Natural killer cell (primary cell): ENCODE data around the gene ZNF639. TPM values are rescaled to one million over a fixed set of nuclear protein-coding genes. Genes with fewer than 3 reads are reported as not detected.

Source experiments
- ATAC-seq, 3 donors: fragments of 150-1000 bp in 2 of 3; fragments of 200-7000 bp in 1 of 3; cut with Tn5 transposase; 1 replicate in 1 of 3; 2 replicates in 2 of 3; pipeline ENCODE4 v1.10.0; 2021; ENCODE audit warnings: mild to moderate bottlenecking in 2 of 3, moderate library complexity in 2 of 3
- DNase-seq, 2 donors: peaks; one replicate each; pipeline versions ENCODE4 v3.0.0 to v3.0.0-alpha.2; 2013 to 2021; ENCODE audit warnings: mixed read lengths in 1 of 2
- H3K27ac ChIP-seq: one replicate; pipeline ENCODE4 v1.5.1; 2013; ENCODE audit warnings: mild to moderate bottlenecking, low read length
- H3K27me3 ChIP-seq: one replicate; pipeline ENCODE4 v1.6.1; 2013; ENCODE audit warnings: low read length; ENCODE audit not compliant: control insufficient read depth, insufficient read depth
- H3K36me3 ChIP-seq: one replicate; pipeline ENCODE4 v1.6.1; 2013; ENCODE audit warnings: low read length; ENCODE audit not compliant: control insufficient read depth, insufficient read depth
- H3K4me1 ChIP-seq: one replicate; pipeline ENCODE4 v1.6.1; 2013; ENCODE audit warnings: low read length; ENCODE audit not compliant: control insufficient read depth, insufficient read depth
- H3K4me3 ChIP-seq: one replicate; pipeline ENCODE4 v1.5.1; 2013; ENCODE audit warnings: low read length
- H3K9me3 ChIP-seq: one replicate; pipeline ENCODE4 v1.6.1; 2013; ENCODE audit warnings: low read length; ENCODE audit not compliant: control insufficient read depth, insufficient read depth
- H3K27ac Mint-ChIP-seq, 2 donors: one replicate each; pipeline ENCODE4 v1.8.0; 2022; ENCODE audit warnings: mild to moderate bottlenecking in 2 of 2, mixed read lengths in 2 of 2, moderate library complexity in 1 of 2
- H3K27me3 Mint-ChIP-seq, 2 donors: one replicate each; pipeline ENCODE4 v1.8.0; 2022; ENCODE audit warnings: low read depth in 2 of 2, mixed read lengths in 2 of 2
- H3K36me3 Mint-ChIP-seq: one replicate; pipeline ENCODE4 v1.8.0; 2022; ENCODE audit warnings: mixed read lengths
- H3K4me1 Mint-ChIP-seq, 2 donors: one replicate each; pipeline ENCODE4 v1.8.0; 2022; ENCODE audit warnings: mixed read lengths in 2 of 2
- H3K4me3 Mint-ChIP-seq: one replicate; pipeline ENCODE4 v1.8.0; 2022; ENCODE audit warnings: mild to moderate bottlenecking, moderate library complexity, mixed read lengths
- H3K9me3 Mint-ChIP-seq, 2 donors: one replicate each; pipeline ENCODE4 v1.8.0; 2022; ENCODE audit warnings: mixed read lengths in 2 of 2
- WGBS: methylation state at CpG from one replicate; pipeline ENCODE4 v1.1.7; 2013; ENCODE audit warnings: missing lambda C conversion rate; ENCODE audit not compliant: insufficient coverage; 5-methylcytosine and 5-hydroxymethylcytosine counted together
- intact Hi-C: fragments of 100-400 bp; cut with micrococcal nuclease; formaldehyde crosslinking; loops from one replicate; pipeline ENCODE4 v1.14.2; 2022
- total RNA-seq, 4 donors: library from RNA; stranded (reverse); fragments of 120-200 nt in 1 of 4; gene quantifications; one replicate each; pipeline versions ENCODE4 v1.2.3 to v1.2.4, GENCODE V29; 2013 to 2022
- TF ChIP-seq, protein P1 (sequence below): fragments of 200-600 bp; IDR thresholded peaks from one replicate; pipeline ENCODE4 v1.8.0; 2022; ENCODE audit warnings: antibody characterized with exemption

Gene ZNF639
- total RNA-seq, 3 donors from 2014 or later (not counting 1 experiment from before 2014, with no cell fraction given): 51.8 to 54.5 (median 53.5) TPM

DNA sequence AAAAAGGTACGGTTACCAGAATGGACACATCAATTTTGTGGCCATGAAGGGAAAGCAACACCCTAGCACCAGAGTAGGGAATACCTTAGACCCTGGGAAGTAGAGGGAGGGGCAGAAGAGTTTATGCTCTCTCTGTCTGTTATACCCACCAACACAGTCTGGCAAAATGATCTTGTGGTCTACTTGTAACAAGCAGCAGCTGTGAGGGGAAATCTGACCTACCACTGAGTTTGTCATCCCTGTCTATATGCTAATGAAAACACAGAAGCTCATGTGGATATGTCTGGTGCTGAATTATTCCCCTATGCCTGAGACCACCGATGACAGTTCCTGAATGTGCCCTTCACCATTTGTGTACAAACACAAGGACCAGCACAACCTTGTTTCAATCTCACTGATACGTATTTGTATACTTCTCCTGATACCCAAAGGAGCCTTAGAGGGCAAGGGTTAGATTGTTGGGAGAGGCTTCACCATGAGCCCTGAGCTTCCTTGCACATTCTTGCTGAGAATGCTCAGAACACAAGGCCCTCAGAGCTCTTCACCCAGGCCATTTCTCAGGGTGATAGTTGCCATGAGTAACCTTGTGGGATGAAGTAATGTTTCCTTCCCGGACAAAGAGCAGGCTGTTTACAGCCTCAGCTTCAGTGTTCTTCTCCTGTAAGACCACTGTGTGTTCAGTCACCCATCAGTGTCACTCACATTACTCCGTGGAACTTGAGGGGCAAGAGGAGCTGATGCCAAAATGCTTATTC, 24.7 kb upstream of the ZNF639 start:
- Mint-ChIP-seq H3K27ac (no peak overlapping the region), H3K36me3 (no peaks in the 10 kb centered on the region), H3K9me3 (no peaks in the 10 kb centered on the region), H3K4me1 (no peaks in the 10 kb centered on the region), H3K27me3 (peaks cover 14 to 26% of the 10 kb centered on the region in 2 donors), H3K4me3 (no peak overlapping the region)
- Histone ChIP-seq H3K9me3 (no peaks in the 10 kb centered on the region), H3K27ac (no peak overlapping the region), H3K27me3 (no peaks in the 10 kb centered on the region), H3K4me3 (no peak overlapping the region), H3K4me1 (no peaks in the 10 kb centered on the region), H3K36me3 (no peaks in the 10 kb centered on the region)
- WGBS: 88% methylated on average over 5 of the region's 5 CpGs
- intact Hi-C loops: no loop called here
- TF ChIP-seq, protein P1, sequence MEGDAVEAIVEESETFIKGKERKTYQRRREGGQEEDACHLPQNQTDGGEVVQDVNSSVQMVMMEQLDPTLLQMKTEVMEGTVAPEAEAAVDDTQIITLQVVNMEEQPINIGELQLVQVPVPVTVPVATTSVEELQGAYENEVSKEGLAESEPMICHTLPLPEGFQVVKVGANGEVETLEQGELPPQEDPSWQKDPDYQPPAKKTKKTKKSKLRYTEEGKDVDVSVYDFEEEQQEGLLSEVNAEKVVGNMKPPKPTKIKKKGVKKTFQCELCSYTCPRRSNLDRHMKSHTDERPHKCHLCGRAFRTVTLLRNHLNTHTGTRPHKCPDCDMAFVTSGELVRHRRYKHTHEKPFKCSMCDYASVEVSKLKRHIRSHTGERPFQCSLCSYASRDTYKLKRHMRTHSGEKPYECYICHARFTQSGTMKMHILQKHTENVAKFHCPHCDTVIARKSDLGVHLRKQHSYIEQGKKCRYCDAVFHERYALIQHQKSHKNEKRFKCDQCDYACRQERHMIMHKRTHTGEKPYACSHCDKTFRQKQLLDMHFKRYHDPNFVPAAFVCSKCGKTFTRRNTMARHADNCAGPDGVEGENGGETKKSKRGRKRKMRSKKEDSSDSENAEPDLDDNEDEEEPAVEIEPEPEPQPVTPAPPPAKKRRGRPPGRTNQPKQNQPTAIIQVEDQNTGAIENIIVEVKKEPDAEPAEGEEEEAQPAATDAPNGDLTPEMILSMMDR: no peak
- no peak for DNase-seq
- no peak for ATAC-seq

DNA sequence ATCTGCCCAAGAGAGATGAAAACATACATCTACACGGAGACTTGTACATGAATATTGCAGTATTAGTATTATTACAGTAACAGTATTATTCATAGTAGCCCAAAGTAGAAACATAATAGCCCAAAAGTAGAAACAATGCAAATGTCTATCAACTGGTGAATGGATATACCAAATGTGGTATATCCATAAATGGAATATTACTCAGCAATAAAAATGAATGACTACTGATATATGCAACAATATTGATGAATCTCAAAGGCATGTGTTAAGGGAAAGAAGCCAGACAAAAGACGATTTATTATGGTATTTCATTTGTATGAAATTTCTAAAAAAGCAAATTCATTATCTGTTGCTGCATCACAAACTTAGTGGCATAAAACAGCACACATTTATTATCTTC, 23.5 kb upstream of the ZNF639 start:
- Histone ChIP-seq H3K27ac (no peak overlapping the region), H3K4me3 (no peak overlapping the region), H3K27me3 (no peaks in the 10 kb centered on the region), H3K9me3 (no peaks in the 10 kb centered on the region), H3K36me3 (no peaks in the 10 kb centered on the region), H3K4me1 (no peaks in the 10 kb centered on the region)
- ATAC-seq: no peak
- no peaks in the 10 kb centered on the region for H3K36me3 Mint-ChIP-seq
- H3K27me3 Mint-ChIP-seq: peaks cover 12 to 34% of the 10 kb centered on the region in 2 donors
- no peak overlapping the region for H3K4me3 Mint-ChIP-seq
- no peaks in the 10 kb centered on the region for H3K4me1 Mint-ChIP-seq
- TF ChIP-seq, protein P1: no peak
- no peak for DNase-seq
- H3K27ac Mint-ChIP-seq: no peak overlapping the region
- WGBS: no CpG with 5 or more reads among the region's 2 CpGs
- intact Hi-C loops: no loop called here
- H3K9me3 Mint-ChIP-seq: no peaks in the 10 kb centered on the region

DNA sequence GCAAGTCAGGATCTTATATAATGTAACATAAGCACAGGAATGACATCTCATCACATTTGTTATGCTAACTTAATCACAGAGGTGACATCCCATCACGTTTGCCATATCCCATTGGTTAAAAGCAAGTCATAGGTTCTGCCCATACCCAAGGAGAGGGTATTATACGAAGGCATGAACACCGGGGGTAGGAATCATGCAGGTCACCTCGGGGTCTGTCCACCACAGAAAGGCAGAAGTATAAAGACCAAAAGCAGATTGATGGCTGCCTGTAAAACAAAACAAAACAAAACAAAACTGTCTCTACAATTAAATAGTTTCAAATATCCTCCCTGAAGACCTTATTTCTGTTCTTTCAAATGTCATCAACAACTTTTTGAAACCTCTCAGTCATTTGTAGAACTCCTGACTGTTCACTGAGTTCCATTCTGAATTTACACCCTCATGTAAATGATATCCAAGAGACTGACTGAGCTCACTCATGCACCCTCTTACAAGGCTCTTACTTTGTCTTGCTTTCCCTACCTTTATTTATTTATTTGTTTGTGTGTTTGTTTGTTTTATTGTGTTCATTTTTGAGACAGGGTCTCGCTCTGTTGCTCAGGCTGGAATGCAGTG, 22.7 kb upstream of the ZNF639 start:
- Histone ChIP-seq H3K4me1 (no peaks in the 10 kb centered on the region), H3K27ac (no peak overlapping the region), H3K27me3 (no peaks in the 10 kb centered on the region), H3K4me3 (no peak overlapping the region), H3K36me3 (no peaks in the 10 kb centered on the region), H3K9me3 (no peaks in the 10 kb centered on the region)
- Mint-ChIP-seq H3K36me3 (no peaks in the 10 kb centered on the region), H3K27ac (no peak overlapping the region), H3K9me3 (no peaks in the 10 kb centered on the region), H3K4me3 (no peak overlapping the region), H3K27me3 (peaks cover 12 to 37% of the 10 kb centered on the region in 2 donors), H3K4me1 (no peaks in the 10 kb centered on the region)
- intact Hi-C loops: no loop called here
- TF ChIP-seq, protein P1: no peak
- ATAC-seq (no peak), DNase-seq (no peak)
- 93% methylated on average over 5 of the region's 5 CpGs for WGBS
